Hindlimb muscle (tissue), 1 donor: ENCODE data around the gene PTPN4. TPM values are rescaled to one million over a fixed set of nuclear protein-coding genes. Genes with fewer than 3 reads are reported as not detected.

ENCODE experiments used
- DNase-seq: peaks from one replicate; pipeline ENCODE4 v3.0.0-alpha.2; 2013
- polyA plus RNA-seq: library from polyadenylated mRNA; unstranded; fragments of 120-200 nt; gene quantifications from one replicate; pipeline ENCODE4 v1.2.1, GENCODE V29; 2013; ENCODE audit not compliant: insufficient read length

Gene PTPN4
- 16.4 TPM for polyA plus RNA-seq

DNA sequence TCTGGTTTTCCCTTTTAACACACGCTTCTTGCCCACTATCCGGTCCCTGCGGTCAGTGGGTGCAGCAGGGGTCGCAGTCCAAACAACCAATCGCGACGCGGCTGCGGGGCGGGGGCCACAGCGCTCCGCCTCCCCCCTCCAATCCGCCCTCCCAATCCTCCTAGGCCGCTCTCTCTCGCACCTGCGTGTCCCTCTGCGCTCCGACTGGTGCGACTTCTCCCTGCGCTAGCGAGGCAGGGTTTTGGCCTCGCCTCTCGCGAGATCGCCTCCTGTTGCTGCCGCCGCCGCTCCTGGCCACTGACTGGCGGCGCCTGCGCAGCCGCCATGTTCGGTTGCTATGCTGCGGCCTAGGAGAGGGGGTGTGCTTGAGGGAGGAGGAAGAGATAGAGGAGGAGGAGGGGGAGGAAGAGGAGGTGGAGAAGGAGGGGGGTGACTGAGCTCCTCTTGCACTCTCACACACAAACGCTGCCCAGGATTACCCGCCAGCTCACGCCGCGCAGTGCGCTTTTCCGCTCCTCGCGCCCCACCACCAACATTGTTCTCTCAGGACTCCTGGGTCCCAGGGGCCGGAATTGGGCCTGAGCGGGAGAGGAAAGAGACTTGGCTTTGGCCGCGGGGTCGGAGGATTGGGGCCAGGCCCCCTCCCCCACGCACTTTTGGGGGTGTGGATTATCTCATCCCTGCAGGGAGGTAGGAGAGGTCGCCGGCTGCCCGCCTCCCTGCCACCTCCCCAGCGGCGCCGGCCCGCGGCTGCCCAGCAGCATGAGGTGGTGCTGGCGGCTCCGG, at the start of gene PTPN4:
PTPN4 (plus strand) TSS at position 472 of the 786 bp plus-strand sequence. CDS start 49,932 bp downstream, outside the sequence.
- DNase-seq = peak; percentile 97

DNA sequence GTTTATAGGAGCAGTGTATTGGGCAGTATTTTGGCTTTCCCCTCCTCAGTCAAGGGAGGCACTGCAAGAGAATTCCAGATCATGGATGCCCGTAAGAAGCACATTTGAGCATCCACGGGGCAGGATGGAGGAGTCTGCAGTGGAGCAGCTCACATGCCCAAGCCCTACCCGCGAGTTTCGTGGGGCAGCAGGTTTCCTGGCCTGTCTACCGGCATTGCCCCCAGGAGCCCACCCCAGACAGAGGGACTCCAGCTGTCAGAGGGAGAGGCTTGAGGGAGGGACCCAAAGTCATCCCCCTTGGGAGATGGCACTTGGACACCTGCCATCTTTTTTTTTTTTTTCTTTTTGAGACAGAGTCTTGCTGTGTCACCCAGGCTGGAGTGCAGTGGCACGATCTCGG, 49.4 kb upstream of the PTPN4 start:
- no peak for DNase-seq

GRCh38 chr2:119711352-119711751, 48.4 kb upstream of the PTPN4 start:
- DNase-seq = no peak

GRCh38 chr2:119712571-119712970, 47.2 kb upstream of the PTPN4 start:
- DNase-seq = no peak

- DNase-seq = no peak
These were observed 45.8 kb upstream of the PTPN4 start for GRCh38 chr2:119713819-119714490.

DNA sequence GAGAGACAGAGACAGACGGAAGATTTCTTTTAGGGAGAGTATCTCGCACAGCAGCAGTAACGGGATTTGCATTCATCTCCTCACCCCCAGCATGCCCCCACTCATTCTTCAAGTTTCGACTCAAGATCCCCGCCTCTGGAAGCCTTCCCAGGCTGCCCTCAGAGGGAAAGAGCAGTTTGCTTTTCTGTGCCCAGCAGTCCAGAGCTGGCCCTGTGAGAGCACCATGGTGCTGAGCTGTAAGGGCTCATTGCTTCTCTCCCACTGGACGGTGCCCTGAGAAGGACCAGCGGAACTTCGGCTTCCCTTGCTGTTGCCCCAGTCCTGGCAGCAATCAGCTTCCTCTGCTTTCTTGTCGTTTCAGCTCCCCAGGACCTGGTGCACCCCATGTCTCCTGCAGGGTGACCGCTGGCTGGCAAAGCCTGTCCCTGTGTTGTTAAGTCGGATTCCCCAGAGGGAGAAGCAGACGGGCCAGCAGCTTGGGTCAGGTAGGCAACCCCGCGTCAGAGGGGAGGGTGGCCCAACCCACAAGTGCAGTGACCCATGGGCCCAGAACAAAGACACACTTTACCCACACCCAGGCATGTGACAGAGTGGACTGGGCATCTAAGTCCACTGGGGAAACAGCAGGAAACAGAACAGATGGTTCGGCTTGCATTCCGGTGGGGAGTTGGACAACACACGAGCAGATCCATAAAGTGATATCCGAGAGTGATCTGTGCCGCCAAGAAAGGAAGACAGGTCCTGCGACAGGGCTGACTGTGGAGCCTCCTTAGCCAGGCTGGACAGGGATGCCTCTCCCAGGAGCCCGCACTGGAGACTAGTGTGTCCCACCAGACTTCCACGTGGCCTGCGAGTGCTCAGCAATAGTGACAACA, 44.1 kb upstream of the PTPN4 start:
- DNase-seq = no peak

DNA sequence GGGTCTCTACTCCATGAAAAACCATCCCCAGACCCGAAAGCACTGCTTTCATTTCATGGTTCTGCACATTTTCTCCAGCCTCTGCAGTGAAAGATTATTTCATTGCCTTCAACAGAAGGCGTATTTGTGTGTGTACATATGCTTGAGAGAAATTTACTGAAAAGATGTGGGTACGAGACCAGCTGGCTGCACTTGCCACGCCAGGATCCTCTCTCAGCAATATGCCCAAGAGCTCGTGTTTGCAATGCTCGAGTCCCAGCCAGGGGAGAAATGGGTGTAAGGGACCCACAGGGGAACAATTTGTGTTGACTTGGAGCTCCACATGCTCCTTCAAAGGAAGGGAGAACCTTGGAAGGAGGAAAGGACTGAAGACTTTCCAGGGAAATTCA, 43.4 kb upstream of the PTPN4 start:
- DNase-seq = no peak

- no peak for DNase-seq
These were observed 41.0 kb upstream of the PTPN4 start for GRCh38 chr2:119718501-119719260.

DNA sequence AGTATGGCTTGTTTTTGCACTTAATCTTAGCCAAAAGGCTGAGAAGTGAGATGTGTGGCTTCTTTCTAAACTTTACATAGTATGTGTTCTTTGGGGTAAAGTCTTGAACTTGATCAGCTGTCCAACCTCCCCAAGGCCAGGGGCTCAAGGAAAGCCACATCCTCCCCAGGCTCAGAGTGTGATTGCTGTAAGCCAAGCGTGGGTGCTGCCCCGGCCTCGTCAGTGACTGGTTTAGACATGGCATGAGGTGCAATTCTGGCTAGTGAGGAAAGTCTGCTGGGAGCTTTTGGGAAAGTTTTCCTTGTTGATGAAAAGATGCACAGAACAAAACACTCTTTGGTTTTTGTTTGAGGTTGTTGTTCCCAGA, 40.5 kb upstream of the PTPN4 start:
- DNase-seq = no peak

GRCh38 chr2:119721043-119721442, 38.7 kb upstream of the PTPN4 start:
- no peak for DNase-seq

DNA sequence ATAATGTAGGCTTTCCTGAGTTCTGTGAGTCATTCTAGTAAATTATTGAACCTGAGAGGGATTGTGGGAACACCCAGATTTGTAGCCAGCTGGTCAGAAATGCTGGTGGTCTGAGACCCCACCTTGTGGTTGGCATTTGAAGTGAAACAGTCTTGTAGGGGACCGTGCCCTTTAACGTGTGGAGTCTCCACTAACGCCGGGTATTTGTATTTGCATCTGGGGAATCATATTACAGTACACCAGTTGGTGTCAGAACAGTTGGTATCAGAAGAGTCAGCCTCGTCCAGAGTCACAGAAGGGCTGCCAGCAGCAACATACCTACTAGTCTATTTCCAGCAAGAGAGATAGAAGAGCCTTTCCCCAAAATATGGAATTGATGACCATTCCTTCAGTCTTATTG, 38.3 kb upstream of the PTPN4 start:
- DNase-seq = no peak

- no peak for DNase-seq
These were observed 37.8 kb upstream of the PTPN4 start for GRCh38 chr2:119721904-119722303.

- no peak for DNase-seq
These were observed 36.5 kb upstream of the PTPN4 start for GRCh38 chr2:119723186-119723585.

DNA sequence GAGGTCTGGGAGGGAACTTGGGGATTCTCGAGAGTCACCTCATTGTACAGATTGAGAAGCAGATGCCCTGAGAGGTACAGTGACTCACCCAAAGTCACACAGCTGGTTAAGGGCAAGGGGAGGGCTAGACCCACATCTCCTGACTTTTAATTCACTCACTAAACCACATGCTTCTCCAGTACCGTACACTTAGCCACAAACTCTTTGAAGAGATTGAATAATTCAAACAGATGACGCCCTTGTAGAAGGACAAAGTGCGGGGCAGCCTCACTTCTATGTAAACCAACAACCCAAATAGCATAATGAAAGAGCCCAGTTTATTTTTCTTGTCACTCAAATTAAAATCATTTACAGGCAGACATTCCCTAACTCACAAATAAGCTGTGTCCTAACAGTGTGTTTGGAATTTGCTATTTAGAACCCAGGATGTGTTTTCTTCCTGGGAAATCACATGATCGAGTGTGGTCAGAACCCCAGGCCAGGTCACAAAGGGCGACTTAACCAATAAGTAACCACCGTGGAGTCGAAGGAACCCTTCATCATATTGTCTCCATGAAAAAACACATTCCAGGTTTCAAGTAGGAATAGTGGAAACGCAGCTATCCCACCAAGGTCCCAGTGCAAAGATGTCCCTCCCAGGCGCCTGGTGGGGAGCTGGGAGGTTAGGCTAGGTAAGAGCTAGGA, 35.8 kb upstream of the PTPN4 start:
- DNase-seq = no peak

DNA sequence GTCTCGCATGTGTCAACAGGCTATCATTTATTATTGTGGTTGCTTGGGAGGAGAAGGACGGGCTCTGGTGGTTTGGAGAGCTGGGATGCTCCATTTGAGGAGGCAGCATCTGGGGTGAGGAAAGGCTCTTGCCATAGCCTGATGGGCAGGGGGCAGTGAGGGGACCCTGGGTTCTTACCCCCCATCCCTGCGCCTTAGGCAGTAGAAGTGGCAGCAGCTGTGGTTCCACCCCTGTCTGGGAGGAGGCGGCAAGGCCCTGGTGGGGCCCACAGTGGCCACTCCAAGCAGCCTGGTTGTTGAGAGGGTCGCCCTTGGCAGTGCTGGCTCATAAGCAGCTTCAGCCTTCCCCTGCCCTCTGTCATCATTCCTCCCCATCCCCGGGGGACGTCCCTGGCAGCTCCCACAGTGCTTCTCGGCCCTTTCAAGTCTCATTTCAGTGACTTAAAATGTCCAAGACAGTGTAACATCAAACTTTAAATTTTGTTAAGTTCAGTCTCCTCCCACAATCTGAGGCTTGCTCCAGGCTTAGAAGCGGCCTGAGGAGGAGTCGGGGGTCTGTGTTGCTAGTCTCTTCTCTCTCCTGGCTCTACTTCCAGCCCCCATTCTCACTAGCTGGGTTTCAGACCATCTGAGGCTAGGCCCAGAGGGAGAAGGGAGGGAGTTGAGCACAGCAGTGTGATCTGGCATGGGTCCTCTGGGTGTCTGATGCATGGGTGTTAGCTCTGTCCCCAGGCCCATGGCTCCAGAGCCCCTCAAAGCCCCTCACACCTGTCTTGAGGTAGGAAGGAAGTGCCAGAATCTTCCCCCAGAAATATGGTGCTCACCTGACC, 34.9 kb upstream of the PTPN4 start:
- DNase-seq = no peak

DNA sequence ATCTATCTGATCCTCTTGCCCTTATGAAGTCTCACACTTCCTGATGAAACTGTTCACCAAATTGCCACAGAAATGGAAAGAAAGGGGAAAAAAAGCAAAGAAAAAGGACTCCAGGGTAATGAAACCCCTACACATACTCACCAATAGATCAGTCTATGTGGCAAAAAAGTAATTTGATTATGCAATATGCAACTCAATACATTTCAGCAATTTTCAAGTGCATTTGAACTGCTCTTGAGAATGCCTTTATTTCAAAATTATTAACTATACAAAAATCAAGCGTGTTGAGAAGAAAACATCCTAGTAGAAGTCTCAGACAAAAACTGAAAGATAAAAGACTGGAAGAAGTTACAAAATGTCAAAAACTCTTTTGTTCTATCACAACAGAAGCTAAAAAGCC, 32.2 kb upstream of the PTPN4 start:
- DNase-seq = no peak

- DNase-seq = no peak
These were observed 31.3 kb upstream of the PTPN4 start for GRCh38 chr2:119728421-119728820.

GRCh38 chr2:119730671-119731177, 29.0 kb upstream of the PTPN4 start:
- DNase-seq = no peak

DNA sequence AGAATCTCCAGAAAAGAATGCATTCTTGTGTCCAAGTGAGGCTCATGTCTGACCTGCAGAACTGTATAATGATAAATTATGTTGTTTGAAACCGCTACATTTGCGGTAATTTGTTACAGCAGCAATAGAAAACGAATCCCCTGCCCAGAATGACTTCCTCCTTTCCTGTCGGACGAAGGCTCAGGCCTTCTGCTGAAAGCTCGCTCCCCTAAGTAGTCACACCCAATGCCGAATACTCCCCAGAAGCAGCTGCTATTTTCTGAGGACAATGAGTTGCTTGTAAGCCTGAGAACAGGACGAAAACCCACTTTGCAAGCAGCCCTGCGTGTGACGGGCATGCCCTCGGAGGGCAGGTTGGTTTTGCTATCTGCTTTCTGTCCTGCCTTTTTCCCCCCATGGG, 27.7 kb upstream of the PTPN4 start:
- DNase-seq = no peak

DNA sequence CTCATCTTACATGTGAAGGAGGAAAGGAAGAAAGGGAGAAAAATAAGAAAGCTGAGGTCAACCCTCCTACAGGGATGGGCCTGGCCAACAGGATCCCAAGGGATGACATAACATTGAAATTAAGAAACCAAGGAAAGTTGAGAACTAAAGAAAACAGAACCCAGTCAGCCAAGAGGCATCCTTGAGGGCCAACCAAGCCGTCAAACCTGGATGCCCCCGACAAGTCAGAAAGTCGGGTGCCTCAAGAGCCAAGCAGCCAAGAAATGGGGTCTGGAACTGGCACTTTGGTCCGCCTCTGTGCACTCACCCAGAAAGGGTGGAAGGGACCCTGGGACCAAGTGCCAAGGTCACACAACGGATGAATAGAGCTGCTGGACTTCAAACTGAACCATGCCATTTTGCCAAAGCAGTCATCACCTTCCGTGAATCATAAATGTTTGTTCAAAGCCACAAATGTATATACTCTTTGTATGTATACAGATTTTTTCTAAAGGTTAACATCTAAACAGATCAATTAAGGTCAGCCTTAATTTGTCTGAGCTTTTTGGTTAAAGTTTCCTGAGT, 27.0 kb upstream of the PTPN4 start:
- DNase-seq = no peak
